DOHH2 (cell line): Measurements from ENCODE around the gene HAVCR1.

Experiments
- H3F3A ChIP-seq: fragments of 200-600 bp; sonication (generic), shearing (Covaris generic); 2 replicates; pipeline ENCODE4 v1.6.0; 2016; ENCODE audit warnings: antibody characterized with exemption, mild to moderate bottlenecking; ENCODE audit not compliant: control insufficient read depth, insufficient read depth
- H3K27ac ChIP-seq: fragments of 200-600 bp; sonication (generic); 2 replicates; pipeline ENCODE4 v1.5.1; 2014; ENCODE audit warnings: low read depth, mild to moderate bottlenecking, low read length, moderate library complexity
- H3K27me3 ChIP-seq: fragments of 200-600 bp; sonication (generic); 2 replicates; pipeline ENCODE4 v1.6.1; 2014; ENCODE audit warnings: mild to moderate bottlenecking, low read length, mixed read lengths; ENCODE audit not compliant: control insufficient read depth
- H3K36me3 ChIP-seq: fragments of 200-600 bp; sonication (generic); 2 replicates; pipeline ENCODE4 v1.6.1; 2014; ENCODE audit warnings: mild to moderate bottlenecking, low read length, moderate library complexity, mixed read lengths; ENCODE audit not compliant: control insufficient read depth
- H3K4me1 ChIP-seq: fragments of 200-600 bp; sonication (generic); 2 replicates; pipeline ENCODE4 v1.6.1; 2014; ENCODE audit warnings: mild to moderate bottlenecking, low read length, mixed read lengths; ENCODE audit not compliant: control insufficient read depth
- H3K4me2 ChIP-seq: fragments of 200-600 bp; sonication (generic); 2 replicates; pipeline ENCODE4 v1.6.0; 2014; ENCODE audit warnings: mild to moderate bottlenecking, low read length, moderate library complexity
- H3K4me3 ChIP-seq: fragments of 200-600 bp; sonication (generic); 2 replicates; pipeline ENCODE4 v1.5.1; 2014; ENCODE audit warnings: mild to moderate bottlenecking, low read length, mixed read lengths
- H3K79me2 ChIP-seq: fragments of 200-600 bp; sonication (generic); 2 replicates; pipeline ENCODE4 v1.6.1; 2014; ENCODE audit warnings: mild to moderate bottlenecking, low read length, mixed read lengths; ENCODE audit not compliant: control insufficient read depth
- H3K9me2 ChIP-seq: fragments of 200-600 bp; sonication (generic); replicated peaks from 2 replicates; pipeline ENCODE4 v1.6.1; 2014; ENCODE audit warnings: mild to moderate bottlenecking, low read length, mixed read lengths; ENCODE audit not compliant: control insufficient read depth
- H3K9me3 ChIP-seq: fragments of 200-600 bp; sonication (generic); 2 replicates; pipeline ENCODE4 v1.6.1; 2014; ENCODE audit warnings: antibody characterized with exemption, low read length, mixed read lengths; ENCODE audit not compliant: control insufficient read depth, insufficient read depth
- H4K20me1 ChIP-seq: fragments of 200-600 bp; sonication (generic); 2 replicates; pipeline ENCODE4 v1.6.0; 2014; ENCODE audit warnings: low read depth, mild to moderate bottlenecking, antibody characterized with exemption, low read length, moderate library complexity; ENCODE audit not compliant: control insufficient read depth, insufficient read depth
- EZH2phosphoT487 ChIP-seq: fragments of 200-600 bp; sonication (generic); IDR thresholded peaks from 2 replicates; pipeline ENCODE4 v1.6.1; 2017; ENCODE audit warnings: borderline replicate concordance, mild to moderate bottlenecking, antibody characterized with exemption, low read length, moderate library complexity, mixed read lengths
- TF ChIP-seq, protein P1 (sequence below): fragments of 200-600 bp; sonication (generic); IDR thresholded peaks from one replicate; pipeline ENCODE4 v1.5.1; 2014; ENCODE audit warnings: antibody characterized with exemption, mild to moderate bottlenecking, low read depth, low read length; ENCODE audit not compliant: poor library complexity, severe bottlenecking

HAVCR1 gene

DNA sequence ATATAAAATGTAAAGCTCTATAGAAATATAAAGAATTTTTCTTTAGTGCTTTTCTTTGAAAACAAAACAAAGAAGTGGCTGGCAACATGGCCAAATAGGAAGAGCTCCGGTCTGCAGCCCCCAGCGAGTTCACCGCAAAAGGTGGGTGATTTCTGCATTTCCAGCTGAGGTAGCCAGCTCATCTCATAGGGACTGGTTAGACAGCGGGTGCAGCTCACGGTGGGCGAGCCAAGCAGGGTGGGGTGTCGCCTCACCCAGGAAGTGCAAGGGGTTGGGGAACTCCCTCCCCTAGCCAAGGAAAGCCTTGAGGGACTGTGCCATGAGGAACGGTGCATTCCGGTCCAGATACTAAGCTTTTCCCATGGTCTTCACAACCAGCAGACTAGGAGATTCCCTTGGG is 74.9 kb downstream of the HAVCR1 start:
- H3F3A ChIP-seq: peaks cover 34% of the 10 kb centered on the region
- no peaks in the 10 kb centered on the region for H4K20me1 ChIP-seq
- H3K27me3 ChIP-seq: no peaks in the 10 kb centered on the region
- peaks cover 36% of the 10 kb centered on the region for H3K36me3 ChIP-seq
- peaks cover 67% of the 10 kb centered on the region for H3K4me1 ChIP-seq
- TF ChIP-seq EZH2phosphoT487: no peak
- TF ChIP-seq, protein P1, sequence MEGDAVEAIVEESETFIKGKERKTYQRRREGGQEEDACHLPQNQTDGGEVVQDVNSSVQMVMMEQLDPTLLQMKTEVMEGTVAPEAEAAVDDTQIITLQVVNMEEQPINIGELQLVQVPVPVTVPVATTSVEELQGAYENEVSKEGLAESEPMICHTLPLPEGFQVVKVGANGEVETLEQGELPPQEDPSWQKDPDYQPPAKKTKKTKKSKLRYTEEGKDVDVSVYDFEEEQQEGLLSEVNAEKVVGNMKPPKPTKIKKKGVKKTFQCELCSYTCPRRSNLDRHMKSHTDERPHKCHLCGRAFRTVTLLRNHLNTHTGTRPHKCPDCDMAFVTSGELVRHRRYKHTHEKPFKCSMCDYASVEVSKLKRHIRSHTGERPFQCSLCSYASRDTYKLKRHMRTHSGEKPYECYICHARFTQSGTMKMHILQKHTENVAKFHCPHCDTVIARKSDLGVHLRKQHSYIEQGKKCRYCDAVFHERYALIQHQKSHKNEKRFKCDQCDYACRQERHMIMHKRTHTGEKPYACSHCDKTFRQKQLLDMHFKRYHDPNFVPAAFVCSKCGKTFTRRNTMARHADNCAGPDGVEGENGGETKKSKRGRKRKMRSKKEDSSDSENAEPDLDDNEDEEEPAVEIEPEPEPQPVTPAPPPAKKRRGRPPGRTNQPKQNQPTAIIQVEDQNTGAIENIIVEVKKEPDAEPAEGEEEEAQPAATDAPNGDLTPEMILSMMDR: no peak
- no peak overlapping the region for H3K4me3 ChIP-seq
- H3K4me2 ChIP-seq: no peak overlapping the region
- no peaks in the 10 kb centered on the region for H3K9me2 ChIP-seq
- H3K27ac ChIP-seq: no peak overlapping the region
- H3K9me3 ChIP-seq: peaks cover 7% of the 10 kb centered on the region; the same call in 1 of the 2 replicates
- peaks cover 9% of the 10 kb centered on the region for H3K79me2 ChIP-seq

GRCh38 chr5:156981481-156981880 is 77.4 kb downstream of the HAVCR1 start:
- peak overlapping the region; percentile 59 for H3K4me3 ChIP-seq
- H3F3A ChIP-seq: peaks cover 48% of the 10 kb centered on the region
- TF ChIP-seq, protein P1: no peak
- TF ChIP-seq EZH2phosphoT487: no peak
- no peaks in the 10 kb centered on the region for H3K9me2 ChIP-seq
- H3K79me2 ChIP-seq: peaks cover 23% of the 10 kb centered on the region
- no peaks in the 10 kb centered on the region for H4K20me1 ChIP-seq
- no peaks in the 10 kb centered on the region for H3K27me3 ChIP-seq
- peaks cover 84% of the 10 kb centered on the region for H3K4me1 ChIP-seq
- H3K9me3 ChIP-seq: no peaks in the 10 kb centered on the region
- H3K36me3 ChIP-seq: peaks cover 43% of the 10 kb centered on the region
- peak overlapping the region; percentile 94 for H3K27ac ChIP-seq
- H3K4me2 ChIP-seq: peak overlapping the region; percentile 68
